Neural cell (in vitro differentiated cells): Measurements from ENCODE around the gene PRDM15. TPM values are rescaled to one million over a fixed set of nuclear protein-coding genes. Genes with fewer than 3 reads are reported as not detected.

Experiments
- H2AFZ ChIP-seq: fragments of 200-600, 300-800 bp; sonication (generic), shearing (Covaris generic); 2 replicates; pipeline ENCODE4 v1.6.0; 2014; ENCODE audit warnings: low read depth, mild to moderate bottlenecking, antibody characterized with exemption, low read length, moderate library complexity
- H3F3A ChIP-seq: fragments of 200-600 bp; shearing (Covaris generic); 2 replicates; pipeline ENCODE4 v1.6.1; 2016; ENCODE audit warnings: mild to moderate bottlenecking, moderate library complexity, mixed read lengths, antibody characterized with exemption, low read length; ENCODE audit not compliant: insufficient read depth, poor library complexity, severe bottlenecking
- H3K27ac ChIP-seq: fragments of 200-600, 300-800 bp; sonication (generic), shearing (Covaris generic); 2 replicates; pipeline ENCODE4 v1.5.1; 2014; ENCODE audit warnings: mild to moderate bottlenecking, low read length, moderate library complexity
- H3K27me3 ChIP-seq: fragments of 300-800, 200-600 bp; sonication (generic), shearing (Covaris generic); 2 replicates; pipeline ENCODE4 v1.6.0; 2014; ENCODE audit warnings: mild to moderate bottlenecking, low read depth, low read length, moderate library complexity; ENCODE audit not compliant: insufficient read depth
- H3K36me3 ChIP-seq: fragments of 300-800, 200-600 bp; sonication (generic), shearing (Covaris generic); 2 replicates; pipeline ENCODE4 v1.5.1; 2014; ENCODE audit warnings: mild to moderate bottlenecking, antibody characterized with exemption, low read length, moderate library complexity; ENCODE audit not compliant: insufficient read depth
- H3K4me2 ChIP-seq: fragments of 300-800, 200-600 bp; sonication (generic), shearing (Covaris generic); 2 replicates; pipeline ENCODE4 v1.6.0; 2014; ENCODE audit warnings: mild to moderate bottlenecking, low read length
- H3K4me3 ChIP-seq: fragments of 300-800, 200-600 bp; sonication (generic), shearing (Covaris generic); 2 replicates; pipeline ENCODE4 v1.5.1; 2014; ENCODE audit warnings: mild to moderate bottlenecking, low read length, moderate library complexity
- H3K79me2 ChIP-seq: fragments of 200-600 bp; shearing (Covaris generic); replicated peaks from 2 replicates; pipeline ENCODE4 v1.6.0; 2014; ENCODE audit warnings: mild to moderate bottlenecking, low read length, moderate library complexity; ENCODE audit not compliant: insufficient read depth
- H3K9ac ChIP-seq: fragments of 300-800, 200-600 bp; sonication (generic), shearing (Covaris generic); 2 replicates; pipeline ENCODE4 v1.6.1; 2016; ENCODE audit warnings: mild to moderate bottlenecking, low read length, mixed read lengths
- H3K9me2 ChIP-seq: fragments of 200-600 bp; shearing (Covaris generic); 2 replicates; pipeline ENCODE4 v1.6.1; 2016; ENCODE audit warnings: mild to moderate bottlenecking, low read length, mixed read lengths; ENCODE audit not compliant: insufficient read depth
- H3K9me3 ChIP-seq: fragments of 200-600, 300-800 bp; sonication (generic), shearing (Covaris generic); 2 replicates; pipeline ENCODE4 v1.6.1; 2016; ENCODE audit warnings: mild to moderate bottlenecking, mixed run types, low read length, moderate library complexity, mixed read lengths
- H4K20me1 ChIP-seq: fragments of 200-600 bp; shearing (Covaris generic); 2 replicates; pipeline ENCODE4 v1.6.1; 2016; ENCODE audit warnings: mild to moderate bottlenecking, mixed run types; ENCODE audit not compliant: insufficient read depth
- CTCF ChIP-seq: fragments of 450-650 bp; IDR thresholded peaks from 2 replicates; pipeline ENCODE4 v1.5.1; 2014; ENCODE audit warnings: antibody characterized with exemption, mild to moderate bottlenecking, moderate library complexity; ENCODE audit not compliant: poor library complexity, severe bottlenecking
- EP300 ChIP-seq: fragments of 450-650 bp; conservative IDR thresholded peaks from 2 replicates; pipeline ENCODE4 v1.6.1; 2014; ENCODE audit warnings: antibody characterized with exemption, mild to moderate bottlenecking, moderate library complexity; ENCODE audit not compliant: poor library complexity, severe bottlenecking
- EZH2 ChIP-seq: fragments of 200-600, 300-800 bp; shearing (Covaris generic), sonication (generic); IDR thresholded peaks from 2 replicates; pipeline ENCODE4 v1.6.1; 2014; ENCODE audit warnings: antibody characterized with exemption, low read length, borderline replicate concordance, mild to moderate bottlenecking; ENCODE audit not compliant: insufficient read depth, poor library complexity, severe bottlenecking
- MXI1 ChIP-seq: fragments of 450-650 bp; conservative IDR thresholded peaks from 2 replicates; pipeline ENCODE4 v1.6.1; 2014; ENCODE audit warnings: antibody characterized with exemption, mild to moderate bottlenecking; ENCODE audit not compliant: poor library complexity, severe bottlenecking
- POLR2AphosphoS5 ChIP-seq: IDR thresholded peaks from 2 replicates; pipeline ENCODE4 v1.6.1; 2012
- RAD21 ChIP-seq: fragments of 450-650 bp; conservative IDR thresholded peaks from 2 replicates; pipeline ENCODE4 v1.6.1; 2014; ENCODE audit warnings: antibody characterized with exemption, mild to moderate bottlenecking, moderate library complexity
- REST ChIP-seq: IDR thresholded peaks from 2 replicates; pipeline ENCODE4 v1.6.1; 2012; ENCODE audit warnings: borderline replicate concordance
- SMC3 ChIP-seq: fragments of 450-650 bp; conservative IDR thresholded peaks from 2 replicates; pipeline ENCODE4 v1.6.1; 2014; ENCODE audit warnings: antibody characterized with exemption, mild to moderate bottlenecking, moderate library complexity; ENCODE audit not compliant: poor library complexity
- TAF1 ChIP-seq: IDR thresholded peaks from 2 replicates; pipeline ENCODE4 v1.6.1; 2012; ENCODE audit warnings: low read depth
- polyA plus RNA-seq: library from polyadenylated mRNA; depleted of rRNA; stranded (reverse); fragments of >200 nt; gene quantifications from 2 replicates; pipeline ENCODE4 v1.2.3, GENCODE V29; 2014

PRDM15 gene
- polyA plus RNA-seq, 1 donor from 2014 or later = 4.1 TPM

- Histone ChIP-seq H3K36me3 (no peaks in the 10 kb centered on the region), H3K27ac (no peak overlapping the region), H2AFZ (no peak overlapping the region), H3K27me3 (no peaks in the 10 kb centered on the region), H3K9ac (no peak overlapping the region), H3K9me3 (no peaks in the 10 kb centered on the region), H3K4me2 (no peak overlapping the region), H3K79me2 (no peaks in the 10 kb centered on the region), H3F3A (no peaks in the 10 kb centered on the region), H3K4me3 (no peak overlapping the region), H3K9me2 (no peaks in the 10 kb centered on the region), H4K20me1 (no peaks in the 10 kb centered on the region)
- TF ChIP-seq SMC3 (no peak), RAD21 (no peak), EP300 (no peak), CTCF (no peak), TAF1 (no peak), REST (no peak), EZH2 (no peak), POLR2AphosphoS5 (no peak), MXI1 (no peak)
Measured at GRCh38 chr21:41798326-41798725, 80.8 kb downstream of the PRDM15 start.

- no peaks in the 10 kb centered on the region for H3K79me2 ChIP-seq
- H3K4me3 ChIP-seq = no peak overlapping the region
- H3K9me2 ChIP-seq = no peaks in the 10 kb centered on the region
- no peaks in the 10 kb centered on the region for H3K36me3 ChIP-seq
- no peaks in the 10 kb centered on the region for H3K27me3 ChIP-seq
- H2AFZ ChIP-seq = no peak overlapping the region
- TF ChIP-seq MXI1 (no peak), TAF1 (no peak), SMC3 (no peak), REST (no peak), POLR2AphosphoS5 (no peak), RAD21 (no peak), CTCF (no peak), EZH2 (no peak), EP300 (no peak)
- H3F3A ChIP-seq = no peaks in the 10 kb centered on the region
- no peaks in the 10 kb centered on the region for H4K20me1 ChIP-seq
- no peak overlapping the region for H3K4me2 ChIP-seq
- H3K9me3 ChIP-seq = no peaks in the 10 kb centered on the region
- H3K27ac ChIP-seq = no peak overlapping the region
- H3K9ac ChIP-seq = no peak overlapping the region
Measured at GRCh38 chr21:41796476-41797080, 82.6 kb downstream of the PRDM15 start.
